Neuron (in vitro differentiated cells): ENCODE measurements around the gene TBXA2R.

ENCODE experiments used
- H2AFZ ChIP-seq: one replicate; pipeline ENCODE4 v1.6.1; 2013; ENCODE audit warnings: low read depth, mild to moderate bottlenecking, inconsistent platforms, low read length, moderate library complexity
- H3K27me3 ChIP-seq: one replicate; pipeline ENCODE4 v1.6.1; 2013; ENCODE audit warnings: low read length; ENCODE audit not compliant: insufficient read depth
- H3K36me3 ChIP-seq: one replicate; pipeline ENCODE4 v1.6.1; 2013; ENCODE audit warnings: low read length; ENCODE audit not compliant: insufficient read depth
- H3K4me1 ChIP-seq: one replicate; pipeline ENCODE4 v1.6.1; 2013; ENCODE audit warnings: low read length; ENCODE audit not compliant: insufficient read depth
- H3K4me3 ChIP-seq: 2 replicates; pipeline ENCODE4 v1.5.1; 2013; ENCODE audit warnings: mild to moderate bottlenecking, low read length, moderate library complexity
- H3K9me3 ChIP-seq: one replicate; pipeline ENCODE4 v1.6.1; 2013; ENCODE audit warnings: low read length

TBXA2R gene

DNA sequence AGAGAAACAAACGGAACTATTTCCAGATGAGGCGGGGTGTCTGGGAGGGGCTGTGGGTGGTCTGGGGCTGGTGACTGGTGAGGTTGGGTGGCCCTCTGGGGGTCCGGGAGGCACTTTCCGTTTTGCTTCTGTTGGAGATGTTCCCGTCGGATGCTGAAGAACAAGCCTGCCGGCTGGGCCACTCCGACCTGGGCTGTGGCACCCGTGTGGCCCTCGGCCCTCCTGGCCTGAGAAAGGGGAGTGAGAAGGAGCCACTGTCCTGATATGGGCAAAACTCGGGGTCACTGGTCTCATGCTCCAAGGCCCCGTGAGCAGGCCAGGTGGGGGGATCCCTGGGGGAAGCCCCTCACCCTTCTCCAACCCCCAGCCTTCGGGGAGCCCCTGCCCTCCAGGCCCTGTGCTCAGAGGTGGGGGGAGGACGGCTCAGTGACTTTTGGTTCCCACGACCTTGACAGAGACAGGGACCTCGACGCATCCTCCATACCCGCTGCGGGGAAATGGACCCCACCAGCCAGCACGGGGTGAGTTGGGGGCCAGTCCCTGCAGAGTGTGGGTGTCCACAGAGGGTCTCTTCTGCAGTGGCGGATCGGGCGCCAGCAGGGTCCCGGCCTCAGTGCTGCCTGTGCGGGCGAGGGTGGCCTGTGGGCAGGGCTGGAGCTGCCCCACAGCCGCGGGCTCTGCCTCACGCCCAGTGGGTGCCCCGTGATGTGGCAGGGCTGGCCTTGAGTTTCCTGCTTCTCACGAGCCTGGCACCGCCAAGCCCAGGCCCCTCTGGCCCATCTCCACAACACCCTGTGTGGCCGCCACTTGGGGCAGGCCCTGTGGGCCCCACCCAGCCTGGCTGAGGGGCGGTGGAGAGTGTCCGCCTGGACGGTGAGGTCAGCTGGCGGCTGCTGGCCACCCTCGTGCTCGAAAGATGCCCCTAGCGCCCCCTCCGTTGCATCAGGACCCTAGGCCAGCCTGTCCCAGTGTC lies 4.4 kb upstream of the TBXA2R start:
- no peak overlapping the region for H3K4me3 ChIP-seq
- peaks cover 23% of the 10 kb centered on the region for H3K27me3 ChIP-seq
- peaks cover 20% of the 10 kb centered on the region for H3K36me3 ChIP-seq
- H3K9me3 ChIP-seq: no peaks in the 10 kb centered on the region
- H3K4me1 ChIP-seq: peaks cover 3% of the 10 kb centered on the region
- H2AFZ ChIP-seq: no peak overlapping the region

DNA sequence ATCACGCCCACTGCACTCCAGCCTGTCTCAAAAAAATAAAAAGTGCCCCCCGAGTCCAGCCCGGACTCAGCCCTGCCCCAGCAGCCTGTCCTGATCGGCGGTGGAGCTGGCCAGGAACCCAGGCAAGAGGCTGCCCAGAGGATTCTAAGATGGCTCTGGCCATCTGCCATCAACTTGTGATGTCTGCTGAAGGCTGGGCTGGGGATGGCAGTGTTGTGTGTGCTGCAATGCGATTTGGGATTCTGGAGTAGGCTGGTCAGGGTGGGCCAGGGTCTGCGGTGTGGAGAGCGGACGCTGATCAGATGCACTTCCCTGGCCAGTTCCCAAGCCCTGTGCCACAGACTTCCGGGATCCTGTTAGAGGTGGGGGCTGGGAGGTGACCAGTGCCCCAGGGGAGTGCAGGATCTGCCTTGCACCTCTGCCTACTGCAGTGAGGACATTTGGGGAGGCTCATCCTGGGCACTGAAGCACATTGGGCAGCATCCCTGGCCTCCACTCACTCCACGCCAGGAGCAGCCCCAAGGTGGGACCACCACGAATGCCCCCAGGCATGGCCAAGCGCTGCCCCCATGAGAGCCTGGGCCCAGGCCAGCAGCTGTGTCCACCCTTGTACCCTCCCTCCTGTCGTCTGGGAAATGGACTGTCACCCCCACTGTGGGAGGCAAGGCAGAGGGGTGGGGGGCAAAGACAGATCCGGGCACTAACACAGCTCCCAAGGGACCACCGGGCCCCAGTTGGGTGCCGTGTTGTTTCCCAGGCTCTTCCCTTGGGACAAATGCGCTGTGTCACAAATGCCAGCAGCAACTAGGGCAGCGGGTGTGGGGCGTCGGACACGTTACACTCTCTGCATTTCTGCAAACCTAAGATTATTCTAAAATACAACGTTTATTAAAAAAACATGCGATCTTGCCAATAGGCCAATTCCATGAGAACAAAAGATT lies 3.4 kb upstream of the TBXA2R start:
- Histone ChIP-seq H3K27me3 (peaks cover 33% of the 10 kb centered on the region), H3K4me3 (no peak overlapping the region), H3K4me1 (peaks cover 3% of the 10 kb centered on the region), H2AFZ (no peak overlapping the region), H3K36me3 (peaks cover 20% of the 10 kb centered on the region), H3K9me3 (no peaks in the 10 kb centered on the region)

DNA sequence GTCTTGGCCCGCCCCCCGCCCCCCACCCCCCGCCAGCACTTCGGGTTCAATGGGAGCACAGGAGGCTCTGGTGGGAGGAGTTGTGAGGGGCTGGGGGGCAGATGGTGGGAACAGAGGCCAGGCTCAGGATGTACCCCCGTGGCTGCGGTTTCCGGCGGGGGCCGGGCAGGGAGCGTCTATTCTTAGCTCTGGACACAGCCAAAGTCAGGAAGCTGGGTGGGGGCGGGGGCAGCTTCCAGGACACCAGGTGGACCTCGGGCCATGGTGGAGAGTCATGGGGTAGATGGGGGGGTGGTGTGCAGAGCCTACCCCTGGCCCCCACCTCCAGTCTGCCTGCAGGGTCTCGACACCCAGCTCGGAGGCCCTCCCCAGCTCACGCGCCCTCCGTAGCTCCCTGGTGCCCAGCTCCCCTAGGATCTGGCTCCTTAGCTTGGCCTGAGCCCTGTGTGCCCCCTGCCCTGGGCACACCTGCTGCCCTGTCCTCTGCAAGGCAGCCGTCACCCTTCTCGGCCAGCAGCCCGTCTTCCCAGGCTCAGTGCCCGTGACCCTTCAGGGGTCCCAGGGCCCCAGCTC lies 2.2 kb upstream of the TBXA2R start:
- H3K4me1 ChIP-seq: peaks cover 3% of the 10 kb centered on the region
- peaks cover 19% of the 10 kb centered on the region for H3K36me3 ChIP-seq
- no peaks in the 10 kb centered on the region for H3K9me3 ChIP-seq
- no peak overlapping the region for H3K4me3 ChIP-seq
- peaks cover 43% of the 10 kb centered on the region for H3K27me3 ChIP-seq
- H2AFZ ChIP-seq: no peak overlapping the region

DNA sequence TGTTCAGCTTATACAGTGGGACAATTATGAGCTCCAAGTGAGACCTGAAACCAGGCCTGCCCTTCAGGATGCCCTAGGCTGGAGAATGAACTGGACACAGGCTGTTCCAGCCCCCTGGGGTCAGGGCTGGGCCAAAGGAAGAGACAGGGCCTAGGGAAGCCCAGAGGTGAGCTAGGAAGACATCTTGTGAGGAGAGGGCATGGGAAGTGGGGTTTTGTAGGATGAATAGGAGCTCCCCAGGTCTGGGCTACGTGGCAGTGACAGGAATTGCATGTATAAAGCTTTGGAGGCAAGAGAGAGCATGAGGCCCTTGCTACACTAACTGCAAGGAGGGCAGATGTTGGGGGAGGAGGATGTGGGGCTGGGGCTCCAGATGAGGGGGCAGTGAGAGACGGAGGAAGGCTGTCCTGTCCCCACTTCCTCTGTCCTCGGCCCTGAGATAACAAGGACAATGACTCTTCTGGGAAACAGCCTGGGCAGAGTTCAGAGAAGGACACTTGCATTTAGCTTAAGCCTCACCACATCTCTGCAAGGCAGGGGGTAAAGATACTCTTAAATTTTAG lies 1.5 kb upstream of the TBXA2R start:
- peaks cover 3% of the 10 kb centered on the region for H3K4me1 ChIP-seq
- no peak overlapping the region for H2AFZ ChIP-seq
- peaks cover 46% of the 10 kb centered on the region for H3K27me3 ChIP-seq
- H3K36me3 ChIP-seq: peaks cover 16% of the 10 kb centered on the region
- H3K9me3 ChIP-seq: no peaks in the 10 kb centered on the region
- H3K4me3 ChIP-seq: no peak overlapping the region

DNA sequence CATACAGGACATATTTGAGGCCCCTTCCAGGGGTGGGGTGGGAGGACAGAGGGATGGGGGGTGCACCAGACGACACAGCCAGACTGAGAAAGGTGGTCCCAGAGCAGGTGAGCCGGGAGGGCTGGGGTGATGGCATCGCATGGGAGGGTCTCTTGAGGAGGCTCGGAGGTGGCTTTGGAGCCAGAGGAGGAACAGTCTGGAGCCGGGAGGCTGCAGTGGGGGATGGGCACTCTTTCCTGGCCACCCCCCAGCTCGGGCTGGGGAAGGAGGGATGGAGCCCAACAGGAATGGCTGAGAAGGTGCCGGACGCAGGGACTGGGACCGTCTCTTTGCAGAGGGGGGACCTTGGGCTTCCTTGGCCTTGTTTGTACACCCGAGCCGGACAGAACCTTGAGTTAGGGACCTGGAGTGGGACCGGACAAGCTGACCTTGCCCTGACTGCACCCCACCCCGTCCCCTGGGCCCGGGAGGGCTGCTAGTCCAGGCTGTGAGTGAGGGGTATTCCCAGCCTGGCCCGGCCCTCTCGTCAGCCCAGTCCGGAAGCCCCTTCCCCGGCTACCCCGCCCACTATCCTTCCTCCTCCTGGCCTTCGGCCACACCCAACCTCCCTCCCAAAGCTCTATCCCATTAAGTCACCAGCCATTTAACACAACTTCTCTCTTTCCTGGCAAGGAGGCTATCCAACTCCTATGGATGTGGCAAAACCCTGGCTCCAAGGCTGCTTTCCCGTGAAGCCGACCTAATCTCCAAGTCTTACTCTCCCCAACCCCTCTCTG lies 816 bp upstream of the TBXA2R start:
- H3K4me1 ChIP-seq: peaks cover 3% of the 10 kb centered on the region
- peaks cover 16% of the 10 kb centered on the region for H3K36me3 ChIP-seq
- H2AFZ ChIP-seq: no peak overlapping the region
- no peak overlapping the region for H3K4me3 ChIP-seq
- H3K27me3 ChIP-seq: peaks cover 46% of the 10 kb centered on the region
- H3K9me3 ChIP-seq: no peaks in the 10 kb centered on the region

DNA sequence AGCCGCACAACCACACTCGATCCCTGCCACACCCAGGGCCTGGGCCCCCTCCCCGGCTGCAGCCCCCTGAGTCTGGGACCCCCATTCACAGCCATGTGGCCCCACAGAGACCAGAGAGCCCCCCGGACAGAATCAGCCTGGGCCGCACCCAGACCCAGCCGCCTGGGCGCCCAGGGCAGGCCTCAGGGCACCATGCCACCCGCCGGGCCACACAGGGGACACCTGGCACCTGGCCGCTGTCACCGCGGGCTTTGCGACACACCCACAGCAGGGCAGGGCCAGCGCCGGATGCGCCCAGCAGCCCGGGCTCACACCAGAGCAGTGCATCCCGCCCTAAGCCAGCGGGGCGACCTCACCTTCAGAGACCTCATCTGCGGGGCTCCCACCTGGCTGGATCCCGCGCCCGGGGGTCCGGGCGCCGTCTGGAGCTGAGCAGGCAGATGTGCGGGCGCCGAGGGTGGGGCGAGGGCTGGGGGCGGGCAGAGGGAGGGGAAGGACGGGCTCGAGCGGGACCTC lies 443 bp downstream of the TBXA2R start:
- H3K36me3 ChIP-seq: peaks cover 6% of the 10 kb centered on the region
- H3K9me3 ChIP-seq: no peaks in the 10 kb centered on the region
- H3K4me3 ChIP-seq: no peak overlapping the region
- H3K27me3 ChIP-seq: peaks cover 46% of the 10 kb centered on the region
- H3K4me1 ChIP-seq: peaks cover 3% of the 10 kb centered on the region
- H2AFZ ChIP-seq: no peak overlapping the region

DNA sequence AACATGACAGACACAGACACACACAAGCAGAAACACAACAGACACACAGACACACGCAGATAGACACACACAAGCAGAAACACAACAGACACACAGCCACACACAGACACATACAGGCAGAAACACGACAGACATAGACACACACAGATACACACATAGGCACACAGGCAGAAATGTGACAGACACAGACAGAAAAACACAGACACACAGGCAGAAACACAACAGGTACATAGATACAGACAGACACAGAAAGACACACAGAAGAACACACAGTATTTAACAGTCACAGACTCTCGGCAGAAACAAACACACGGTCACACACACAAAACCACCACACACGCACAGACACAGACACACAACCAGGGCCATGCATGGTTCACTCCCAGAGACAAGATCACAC lies 905 bp downstream of the TBXA2R start:
- Histone ChIP-seq H3K36me3 (peaks cover 2% of the 10 kb centered on the region), H3K27me3 (peaks cover 46% of the 10 kb centered on the region), H3K4me3 (no peak overlapping the region), H3K9me3 (no peaks in the 10 kb centered on the region), H2AFZ (no peak overlapping the region), H3K4me1 (peaks cover 3% of the 10 kb centered on the region)

DNA sequence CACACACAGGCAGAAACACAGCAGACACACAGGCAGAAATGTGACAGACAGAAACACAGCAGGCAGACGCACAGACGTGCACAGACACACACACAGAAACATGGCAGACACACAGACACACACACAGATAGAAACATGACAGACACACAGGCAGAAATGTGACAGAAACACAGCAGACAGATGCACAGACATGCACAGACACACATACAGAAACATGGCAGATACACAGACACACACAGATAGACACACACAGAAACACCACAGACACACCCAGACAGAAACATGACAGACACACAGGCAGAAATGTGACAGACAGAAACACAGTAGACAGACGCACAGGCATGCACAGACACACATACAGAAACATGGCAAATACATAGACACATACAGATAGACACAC lies 1.3 kb downstream of the TBXA2R start:
- H2AFZ ChIP-seq: no peak overlapping the region
- H3K36me3 ChIP-seq: no peaks in the 10 kb centered on the region
- H3K4me3 ChIP-seq: no peak overlapping the region
- H3K27me3 ChIP-seq: peaks cover 46% of the 10 kb centered on the region
- peaks cover under 1% of the 10 kb centered on the region for H3K9me3 ChIP-seq
- peaks cover 3% of the 10 kb centered on the region for H3K4me1 ChIP-seq

DNA sequence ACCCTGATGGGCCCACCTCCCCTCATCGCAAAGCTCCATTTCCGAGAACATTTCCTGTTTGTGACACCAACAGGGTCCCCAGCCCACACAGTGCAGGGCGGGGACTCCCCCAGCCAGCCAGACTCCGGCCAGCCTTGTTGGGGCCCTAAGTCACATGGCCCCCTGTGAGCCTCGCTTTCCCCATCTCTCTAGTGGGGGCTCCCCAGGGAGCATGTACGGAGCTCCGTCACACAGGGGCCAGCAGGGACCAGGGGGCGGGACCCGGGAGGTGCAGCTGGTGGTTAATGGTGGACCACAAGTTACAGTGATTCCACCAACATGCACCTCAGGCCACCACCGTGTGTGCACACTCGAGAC lies 1.7 kb downstream of the TBXA2R start:
- Histone ChIP-seq H3K9me3 (peaks cover 3% of the 10 kb centered on the region), H3K36me3 (no peaks in the 10 kb centered on the region), H3K4me3 (no peak overlapping the region), H3K27me3 (peaks cover 46% of the 10 kb centered on the region), H2AFZ (no peak overlapping the region), H3K4me1 (peaks cover 3% of the 10 kb centered on the region)

DNA sequence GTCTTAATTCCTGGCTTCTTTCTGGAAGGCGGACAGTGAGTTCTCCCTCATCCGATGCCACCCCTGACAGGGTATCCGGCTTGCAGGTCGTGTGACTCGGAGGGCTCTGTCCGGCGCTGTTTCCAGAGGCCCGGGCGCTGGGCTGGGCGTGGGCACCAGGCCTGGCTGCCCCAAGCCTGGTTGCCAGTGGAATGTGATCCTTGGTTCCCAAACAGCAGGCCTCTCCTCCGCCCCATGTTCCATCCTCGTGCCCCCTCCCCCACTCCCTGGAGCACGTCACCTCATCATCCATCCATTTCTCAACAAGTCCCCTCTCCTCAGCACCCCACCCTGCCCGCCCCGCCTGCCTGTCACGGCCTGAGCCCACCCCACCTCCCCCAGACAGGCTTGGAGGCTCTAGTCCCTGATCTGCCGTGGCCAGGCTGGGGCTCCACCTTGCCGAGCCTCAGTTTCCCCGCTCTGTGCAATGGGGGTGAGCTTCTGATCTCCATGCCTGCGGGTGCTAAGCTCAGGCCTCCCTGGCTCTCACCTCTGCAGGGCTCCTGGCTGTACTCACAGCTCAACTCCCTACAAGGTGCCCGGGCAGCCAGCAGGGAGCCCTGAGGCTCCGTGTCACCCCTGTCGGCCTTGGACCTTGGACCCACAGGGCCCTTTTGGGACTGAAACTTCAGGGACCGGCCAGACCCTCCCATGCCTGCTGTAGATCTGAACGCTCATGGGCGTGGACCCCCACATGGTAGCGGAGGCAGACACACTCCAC lies 2.3 kb downstream of the TBXA2R start:
- no peak overlapping the region for H3K4me3 ChIP-seq
- H3K36me3 ChIP-seq: no peaks in the 10 kb centered on the region

DNA sequence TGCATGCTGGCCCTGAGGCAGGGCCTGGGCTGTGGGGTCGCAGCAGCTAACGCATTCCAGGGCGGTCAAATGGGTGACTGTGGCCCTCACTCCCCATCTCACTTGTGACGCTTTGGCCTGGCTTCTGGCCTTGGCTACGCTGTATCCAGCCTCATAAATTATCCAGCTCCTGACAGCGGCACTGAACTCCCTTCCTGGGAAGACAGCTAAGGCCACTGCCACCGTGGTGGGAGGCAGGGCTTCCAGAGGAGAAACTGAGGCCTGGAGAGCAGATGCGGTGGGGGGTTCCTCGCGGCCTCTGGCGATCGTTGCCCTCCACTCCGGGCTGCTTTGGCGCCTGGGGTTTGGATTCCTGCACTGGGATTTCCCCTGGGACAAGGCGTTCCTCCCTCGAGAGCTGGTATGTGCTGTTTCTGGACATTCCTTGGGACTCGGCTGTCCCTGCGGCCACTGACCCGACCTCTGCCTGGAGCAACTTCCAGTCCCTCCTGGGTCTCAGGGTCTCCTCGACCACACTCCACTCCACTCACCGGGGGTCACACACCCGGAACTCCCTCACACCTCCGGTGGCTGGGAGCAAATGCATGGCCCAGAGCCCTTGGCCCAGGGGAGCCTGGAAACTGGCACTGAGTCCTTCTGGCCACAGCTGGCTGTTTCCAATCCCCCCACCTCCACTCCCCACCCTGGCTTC lies 3.4 kb downstream of the TBXA2R start:
- Histone ChIP-seq H3K9me3 (peaks cover 7% of the 10 kb centered on the region), H3K4me1 (peaks cover 3% of the 10 kb centered on the region), H3K4me3 (no peak overlapping the region), H3K27me3 (peaks cover 44% of the 10 kb centered on the region), H3K36me3 (no peaks in the 10 kb centered on the region), H2AFZ (no peak overlapping the region)

More for the DNA sequence above, 2.3 kb downstream of the TBXA2R start:
- Histone ChIP-seq H2AFZ (no peak overlapping the region), H3K4me1 (peaks cover 3% of the 10 kb centered on the region), H3K27me3 (peaks cover 46% of the 10 kb centered on the region), H3K9me3 (peaks cover 7% of the 10 kb centered on the region)
